Small intestine (tissue), 7 donors: ENCODE data around the gene RNASEH2A. TPM values are rescaled to one million over a fixed set of nuclear protein-coding genes. Genes with fewer than 3 reads are reported as not detected.
A peak's percentile ranks its signal among the peaks of the same experiment; 100 is the strongest.

Experiments used
- DNase-seq, 2 donors: peaks; one replicate each; pipeline versions ENCODE4 v3.0.0 to v3.0.0-alpha.2; 2013
- FAIRE-seq: peaks from 2 replicates; lab custom pipeline; 2012; peaks lifted over from hg19 to GRCh38; lab: Jason Lieb, UNC
- H3K27ac ChIP-seq, 3 donors: one replicate each; pipeline ENCODE4 v1.5.1; 2013; ENCODE audit warnings: low read length in 2 of 3, mild to moderate bottlenecking in 2 of 3, control low read depth in 1 of 3, inconsistent platforms in 1 of 3, low read depth in 1 of 3, moderate library complexity in 1 of 3
- H3K27me3 ChIP-seq, 3 donors: one replicate each; pipeline ENCODE4 v1.6.1; 2013; ENCODE audit warnings: low read length in 3 of 3, inconsistent platforms in 1 of 3; ENCODE audit not compliant: control insufficient read depth in 3 of 3, insufficient read depth in 3 of 3
- H3K36me3 ChIP-seq, 3 donors: one replicate each; pipeline ENCODE4 v1.6.1; 2013; ENCODE audit warnings: low read length in 3 of 3, inconsistent platforms in 1 of 3, low read depth in 1 of 3, mild to moderate bottlenecking in 1 of 3, moderate library complexity in 1 of 3; ENCODE audit not compliant: control insufficient read depth in 3 of 3, insufficient read depth in 2 of 3
- H3K4me1 ChIP-seq, 3 donors: one replicate each; pipeline ENCODE4 v1.6.1; 2013; ENCODE audit warnings: low read length in 2 of 3, inconsistent platforms in 1 of 3, low read depth in 1 of 3, mild to moderate bottlenecking in 1 of 3, moderate library complexity in 1 of 3; ENCODE audit not compliant: control insufficient read depth in 3 of 3, insufficient read depth in 2 of 3
- H3K4me3 ChIP-seq, 3 donors: one replicate each; pipeline ENCODE4 v1.5.1; 2013; ENCODE audit warnings: low read length in 3 of 3, control low read depth in 1 of 3, inconsistent platforms in 1 of 3, low read depth in 1 of 3, mild to moderate bottlenecking in 1 of 3, moderate library complexity in 1 of 3
- H3K9me3 ChIP-seq, 2 donors: one replicate each; pipeline ENCODE4 v1.6.1; 2013; ENCODE audit warnings: low read depth in 1 of 2, low read length in 1 of 2; ENCODE audit not compliant: control insufficient read depth in 2 of 2, insufficient read depth in 1 of 2
- WGBS, 3 donors: extraction: QIAGEN DNeasy Blood & Tissue Kit; methylation state at CpG; one replicate each; pipeline ENCODE4 v1.1.7; 2013; 5-methylcytosine and 5-hydroxymethylcytosine counted together
- polyA plus RNA-seq, 4 donors: library from polyadenylated mRNA; stranded (reverse) in 3 of 4; unstranded in 1 of 4; fragments of 200-250 nt in 3 of 4; fragments of 120-200 nt in 1 of 4; gene quantifications; one replicate each; pipeline versions ENCODE4 v1.2.1 to v1.2.3, GENCODE V29; 2013
- donor health status: healthy with polysubstance abuse.
- donor health status: control.
- donor health status: control.
- donor health status: Bipolar disorder and iron deficiency.
- donor health status: healthy.

The RNASEH2A gene
- polyA plus RNA-seq, 4 donors: 3.1 to 22.3 (median 12.8) TPM

- Histone ChIP-seq H3K4me1 (peaks cover 18 to 73% (median 19%) of the 10 kb centered on the region in 3 donors), H3K4me3 (no peak overlapping the region), H3K27ac (peak overlapping the region; percentile 87 to 100 (median 95)), H3K36me3 (no peaks in the 10 kb centered on the region), H3K27me3 (no peaks in the 10 kb centered on the region), H3K9me3 (no peaks in the 10 kb centered on the region)
- DNase-seq (peak in 1 of 2 donors; percentile 65), FAIRE-seq (no peak)
- WGBS, 3 donors: 51 to 53% (median 51%) methylated on average over 10 of the region's 10 CpGs
Observed at GRCh38 chr19:12784394-12784870, 22.0 kb upstream of the RNASEH2A start.

GRCh38 chr19:12784871-12785430 is 21.4 kb upstream of the RNASEH2A start:
- no peaks in the 10 kb centered on the region for H3K9me3 ChIP-seq
- H3K4me1 ChIP-seq: peaks cover 18 to 72% (median 19%) of the 10 kb centered on the region in 3 donors
- peak overlapping the region; percentile 87 to 100 (median 95) for H3K27ac ChIP-seq
- FAIRE-seq (no peak), DNase-seq (peak in 1 of 2 donors; percentile 31)
- H3K4me3 ChIP-seq: no peak overlapping the region
- no peaks in the 10 kb centered on the region for H3K27me3 ChIP-seq
- no peaks in the 10 kb centered on the region for H3K36me3 ChIP-seq
- 27 to 42% (median 36%) methylated on average over 5 of the region's 5 CpGs for WGBS, 3 donors

- Histone ChIP-seq H3K36me3 (no peaks in the 10 kb centered on the region), H3K27me3 (no peaks in the 10 kb centered on the region), H3K27ac (peak overlapping the region; percentile 87 to 100 (median 95)), H3K4me1 (peaks cover 18 to 75% (median 19%) of the 10 kb centered on the region in 3 donors), H3K9me3 (no peaks in the 10 kb centered on the region), H3K4me3 (no peak overlapping the region)
- DNase-seq: peak; percentile 70 to 83
- 21 to 47% (median 28%) methylated on average over 4 of the region's 4 CpGs for WGBS, 3 donors
- FAIRE-seq: no peak
Observed at GRCh38 chr19:12785431-12786031, 20.9 kb upstream of the RNASEH2A start.

GRCh38 chr19:12786141-12786870 is 20.1 kb upstream of the RNASEH2A start:
- DNase-seq: peak; percentile 46 to 62
- Histone ChIP-seq H3K9me3 (no peaks in the 10 kb centered on the region), H3K4me3 (no peak overlapping the region), H3K27ac (peak overlapping the region; percentile 87 to 100 (median 95)), H3K36me3 (no peaks in the 10 kb centered on the region), H3K4me1 (peaks cover 18 to 80% (median 19%) of the 10 kb centered on the region in 3 donors), H3K27me3 (no peaks in the 10 kb centered on the region)
- FAIRE-seq: no peak
- 17 to 37% (median 23%) methylated on average over 16 to 18 of the region's 18 CpGs for WGBS, 3 donors

GRCh38 chr19:12786952-12787351 is 19.4 kb upstream of the RNASEH2A start:
- no peaks in the 10 kb centered on the region for H3K9me3 ChIP-seq
- peak in 1 of 2 donors; percentile 43 for DNase-seq
- WGBS, 3 donors: 82 to 93% (median 87%) methylated on average over 3 of the region's 3 CpGs
- H3K4me3 ChIP-seq: no peak overlapping the region
- FAIRE-seq: no peak
- peaks cover 18 to 76% (median 19%) of the 10 kb centered on the region in 3 donors for H3K4me1 ChIP-seq
- H3K36me3 ChIP-seq: no peaks in the 10 kb centered on the region
- no peaks in the 10 kb centered on the region for H3K27me3 ChIP-seq
- peak overlapping the region; percentile 87 to 100 (median 95) for H3K27ac ChIP-seq

- H3K36me3 ChIP-seq: peaks cover 0 to 1% (median 0%) of the 10 kb centered on the region in 3 donors
- 70 to 76% (median 74%) methylated on average over 10 of the region's 10 CpGs for WGBS, 3 donors
- no peaks in the 10 kb centered on the region for H3K9me3 ChIP-seq
- no peaks in the 10 kb centered on the region for H3K27me3 ChIP-seq
- H3K4me1 ChIP-seq: peaks cover 18 to 73% (median 19%) of the 10 kb centered on the region in 3 donors
- no peak overlapping the region for H3K4me3 ChIP-seq
- no peak for FAIRE-seq
- no peak for DNase-seq
- peak overlapping the region; percentile 35 to 100 (median 87) for H3K27ac ChIP-seq
Observed at GRCh38 chr19:12787458-12787857, 18.9 kb upstream of the RNASEH2A start.

- DNase-seq (no peak), FAIRE-seq (no peak)
- H3K27ac ChIP-seq: peak overlapping the region; percentile 98 to 100 (median 99)
- WGBS, 3 donors: 17 to 34% (median 24%) methylated on average over 4 of the region's 4 CpGs
- peak overlapping the region in 2 of 3 donors; percentile 60 for H3K4me3 ChIP-seq
- H3K4me1 ChIP-seq: peaks cover 14 to 70% (median 15%) of the 10 kb centered on the region in 3 donors
- H3K36me3 ChIP-seq: peaks cover 0 to 8% (median 0%) of the 10 kb centered on the region in 3 donors
- H3K27me3 ChIP-seq: no peaks in the 10 kb centered on the region
- H3K9me3 ChIP-seq: no peaks in the 10 kb centered on the region
Observed at GRCh38 chr19:12788042-12788681, 18.2 kb upstream of the RNASEH2A start.

- Histone ChIP-seq H3K4me3 (peak overlapping the region in 2 of 3 donors; percentile 60), H3K27ac (peak overlapping the region; percentile 98 to 100 (median 99)), H3K27me3 (no peaks in the 10 kb centered on the region), H3K9me3 (no peaks in the 10 kb centered on the region), H3K4me1 (peaks cover 9 to 65% (median 9%) of the 10 kb centered on the region in 3 donors), H3K36me3 (peaks cover 0 to 8% (median 0%) of the 10 kb centered on the region in 3 donors)
- DNase-seq (peak; percentile 84 to 92), FAIRE-seq (no peak)
- 1 to 3% (median 3%) methylated on average over 12 of the region's 12 CpGs for WGBS, 3 donors
Observed at GRCh38 chr19:12788682-12789097, 17.7 kb upstream of the RNASEH2A start.
